Upper lobe of left lung (tissue), 6 donors: Measurements from ENCODE around the gene FHOD3. TPM values are rescaled to one million over a fixed set of nuclear protein-coding genes. Genes with fewer than 3 reads are reported as not detected.
A peak's percentile ranks its signal among the peaks of the same experiment; 100 is the strongest.

Experiments used
- ATAC-seq, 2 donors: fragments of 200-7000 bp; cut with Tn5 transposase; one replicate each; pipeline ENCODE4 v1.9.1; 2022; ENCODE audit warnings: mild to moderate bottlenecking in 2 of 2, moderate library complexity in 2 of 2; ENCODE audit not compliant: low FRiP score in 2 of 2
- DNase-seq, 2 donors: peaks; one replicate each; pipeline ENCODE4 v3.0.0-alpha.2; 2019 to 2020
- H3K27ac ChIP-seq, 4 donors: fragments of 200-600 bp; sonication (generic); one replicate each; pipeline ENCODE4 v1.5.1; 2016 to 2019
- H3K27me3 ChIP-seq, 4 donors: fragments of 200-600 bp; sonication (generic); one replicate each; pipeline ENCODE4 v1.5.1; 2017 to 2019
- H3K36me3 ChIP-seq, 4 donors: fragments of 200-600 bp; sonication (generic); one replicate each; pipeline ENCODE4 v1.5.1; 2016 to 2019
- H3K4me1 ChIP-seq, 4 donors: fragments of 200-600 bp; sonication (generic); one replicate each; pipeline ENCODE4 v1.5.1; 2018 to 2019
- H3K4me3 ChIP-seq, 4 donors: fragments of 200-600 bp; sonication (generic); one replicate each; pipeline ENCODE4 v1.5.1; 2017 to 2019; ENCODE audit warnings: mild to moderate bottlenecking in 2 of 4, moderate library complexity in 1 of 4
- H3K9me3 ChIP-seq, 4 donors: fragments of 200-600 bp; sonication (generic); one replicate each; pipeline ENCODE4 v1.5.1; 2018 to 2019
- CTCF ChIP-seq, 6 experiments: fragments of 450-650 bp in 4 of 6; fragments of 200-600 bp in 2 of 6; sonication (generic) in 2 of 6; IDR thresholded peaks; one replicate each; pipeline ENCODE4 v1.5.1; 2016 to 2019; ENCODE audit warnings: antibody characterized with exemption in 6 of 6
- EP300 ChIP-seq, 4 donors: sonication (generic); formaldehyde crosslinking; IDR thresholded peaks; one replicate each; pipeline ENCODE4 v1.5.1; 2017; ENCODE audit warnings: antibody characterized with exemption in 4 of 4, control low read depth in 2 of 4
- POLR2A ChIP-seq, 4 donors: fragments of 450-650 bp; IDR thresholded peaks; one replicate each; pipeline ENCODE4 v1.5.1; 2016 to 2017; ENCODE audit warnings: antibody characterized with exemption in 4 of 4, mild to moderate bottlenecking in 2 of 4
- POLR2AphosphoS5 ChIP-seq, 2 donors: sonication (generic); formaldehyde crosslinking; IDR thresholded peaks; one replicate each; pipeline ENCODE4 v1.5.1; 2017; ENCODE audit warnings: antibody characterized with exemption in 2 of 2
- WGBS, 2 donors: methylation state at CpG; one replicate each; pipeline ENCODE4 v1.1.5; 2017 to 2018; 5-methylcytosine and 5-hydroxymethylcytosine counted together
- total RNA-seq, 6 donors: library from RNA; depleted of rRNA in 4 of 6; stranded (reverse); fragments of >200 nt in 4 of 6; gene quantifications; one replicate each; pipeline versions ENCODE4 v1.1.0 to v1.2.1, GENCODE V29; 2016 to 2021
- donor health status: DM: no; HTN: no; CAD: no; lungs with moderate emphysema.
- donor health status: DM: no; HTN: yes; CAD: no; lungs with severe emphysema.

Gene FHOD3
- total RNA-seq, 6 donors from 2014 or later = 0.40 to 4.8 (median 2.8) TPM

GRCh38 chr18:36624451-36625167, 327.1 kb downstream of the FHOD3 start:
- 91 to 92% methylated on average over 7 of the region's 7 CpGs for WGBS, 2 donors
- Histone ChIP-seq H3K4me1 (peaks cover 0 to 3% (median 0%) of the 10 kb centered on the region in 4 donors), H3K36me3 (no peaks in the 10 kb centered on the region), H3K9me3 (no peaks in the 10 kb centered on the region), H3K27me3 (no peaks in the 10 kb centered on the region), H3K27ac (no peak overlapping the region), H3K4me3 (no peak overlapping the region)
- no peak for DNase-seq
- no peak for TF ChIP-seq CTCF (IDR thresholded peaks at IDR 0.05)
- no peak for TF ChIP-seq POLR2AphosphoS5 (IDR thresholded peaks at IDR 0.05)
- TF ChIP-seq POLR2A (IDR thresholded peaks at IDR 0.05) = no peak
- no peak for TF ChIP-seq EP300 (IDR thresholded peaks at IDR 0.05)
- no peak for ATAC-seq

GRCh38 chr18:36625386-36625785, 327.9 kb downstream of the FHOD3 start:
- peak in 1 of 2 donors; percentile 71 for DNase-seq

GRCh38 chr18:36627637-36628036, 330.1 kb downstream of the FHOD3 start:
- WGBS, 2 donors = 88 to 94% methylated on average over 6 of the region's 6 CpGs
- ATAC-seq = no peak
- Histone ChIP-seq H3K36me3 (no peaks in the 10 kb centered on the region), H3K9me3 (no peaks in the 10 kb centered on the region), H3K4me1 (peaks cover 0 to 3% (median 0%) of the 10 kb centered on the region in 4 donors), H3K27me3 (no peaks in the 10 kb centered on the region), H3K27ac (no peak overlapping the region), H3K4me3 (no peak overlapping the region)
- no peak for DNase-seq
- TF ChIP-seq POLR2AphosphoS5 (IDR thresholded peaks at IDR 0.05) (no peak), EP300 (IDR thresholded peaks at IDR 0.05) (no peak), POLR2A (IDR thresholded peaks at IDR 0.05) (no peak), CTCF (IDR thresholded peaks at IDR 0.05) (no peak)

More at GRCh38 chr18:36625386-36625785, 327.9 kb downstream of the FHOD3 start:
- TF ChIP-seq POLR2AphosphoS5 (IDR thresholded peaks at IDR 0.05) (no peak), POLR2A (IDR thresholded peaks at IDR 0.05) (no peak), EP300 (IDR thresholded peaks at IDR 0.05) (no peak), CTCF (IDR thresholded peaks at IDR 0.05) (no peak)
- WGBS, 2 donors = 91 to 94% methylated on average over 8 to 18 of the region's 19 CpGs
- H3K9me3 ChIP-seq = no peaks in the 10 kb centered on the region
- no peak overlapping the region for H3K27ac ChIP-seq
- no peaks in the 10 kb centered on the region for H3K36me3 ChIP-seq
- H3K4me1 ChIP-seq = peaks cover 0 to 3% (median 0%) of the 10 kb centered on the region in 4 donors
- ATAC-seq = no peak
- H3K4me3 ChIP-seq = no peak overlapping the region
- no peaks in the 10 kb centered on the region for H3K27me3 ChIP-seq

GRCh38 chr18:36628435-36629137, 331.1 kb downstream of the FHOD3 start:
- ATAC-seq = no peak

More at GRCh38 chr18:36628435-36629137, 331.1 kb downstream of the FHOD3 start:
- no peak for DNase-seq
- H3K27ac ChIP-seq = peak overlapping the region in 3 of 4 donors; percentile 2 to 67 (median 58)
- no peak for TF ChIP-seq POLR2AphosphoS5 (IDR thresholded peaks at IDR 0.05)
- no peak for TF ChIP-seq POLR2A (IDR thresholded peaks at IDR 0.05)
- no peak for TF ChIP-seq EP300 (IDR thresholded peaks at IDR 0.05)
- TF ChIP-seq CTCF (IDR thresholded peaks at IDR 0.05) = no peak
- peaks cover 0 to 3% (median 0%) of the 10 kb centered on the region in 4 donors for H3K4me1 ChIP-seq
- H3K9me3 ChIP-seq = no peaks in the 10 kb centered on the region
- no peak overlapping the region for H3K4me3 ChIP-seq
- H3K27me3 ChIP-seq = no peaks in the 10 kb centered on the region
- 17 to 22% methylated on average over 2 of the region's 2 CpGs for WGBS, 2 donors
- H3K36me3 ChIP-seq = no peaks in the 10 kb centered on the region
